ENCODE results near the gene NKX6-2. TPM values are rescaled to one million over a fixed set of nuclear protein-coding genes. Genes with fewer than 3 reads are reported as not detected.

Gene NKX6-2
- total RNA-seq, 1 experiment from 2014 or later = not detected

DNA sequence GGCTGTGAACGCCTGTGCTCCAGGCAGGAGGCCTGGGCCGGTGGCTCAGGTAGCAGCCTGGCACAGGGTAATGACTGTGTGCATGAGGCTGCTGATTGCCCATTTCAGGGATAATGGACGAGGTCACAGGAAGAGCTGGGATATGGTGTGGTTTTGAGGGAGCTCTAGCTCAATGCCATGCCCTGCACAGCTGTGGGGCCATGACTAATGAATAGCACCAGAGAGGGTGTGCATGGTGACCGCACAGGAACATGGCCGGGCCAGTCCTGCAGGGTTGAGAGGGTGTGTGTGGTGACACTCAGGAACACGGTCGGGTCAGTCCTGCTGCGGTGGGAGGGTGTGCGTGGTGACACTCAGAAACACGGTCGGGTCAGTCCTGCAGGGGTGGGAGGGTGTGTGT, 21.8 kb downstream of the NKX6-2 start:
- Histone ChIP-seq H3K27me3 (replicated peaks; ENCODE audit: control insufficient read depth, insufficient read depth, low read length) (no peaks in the 10 kb centered on the region), H3K9me3 (no peaks in the 10 kb centered on the region), H3K4me1 (no peaks in the 10 kb centered on the region), H3K4me3 (ENCODE audit: low read depth, low read length) (no peak overlapping the region), H3K36me3 (ENCODE audit: control insufficient read depth, insufficient read depth, low read length) (no peaks in the 10 kb centered on the region; the same call in 1 of the 2 replicates)
- TF ChIP-seq, protein P1, sequence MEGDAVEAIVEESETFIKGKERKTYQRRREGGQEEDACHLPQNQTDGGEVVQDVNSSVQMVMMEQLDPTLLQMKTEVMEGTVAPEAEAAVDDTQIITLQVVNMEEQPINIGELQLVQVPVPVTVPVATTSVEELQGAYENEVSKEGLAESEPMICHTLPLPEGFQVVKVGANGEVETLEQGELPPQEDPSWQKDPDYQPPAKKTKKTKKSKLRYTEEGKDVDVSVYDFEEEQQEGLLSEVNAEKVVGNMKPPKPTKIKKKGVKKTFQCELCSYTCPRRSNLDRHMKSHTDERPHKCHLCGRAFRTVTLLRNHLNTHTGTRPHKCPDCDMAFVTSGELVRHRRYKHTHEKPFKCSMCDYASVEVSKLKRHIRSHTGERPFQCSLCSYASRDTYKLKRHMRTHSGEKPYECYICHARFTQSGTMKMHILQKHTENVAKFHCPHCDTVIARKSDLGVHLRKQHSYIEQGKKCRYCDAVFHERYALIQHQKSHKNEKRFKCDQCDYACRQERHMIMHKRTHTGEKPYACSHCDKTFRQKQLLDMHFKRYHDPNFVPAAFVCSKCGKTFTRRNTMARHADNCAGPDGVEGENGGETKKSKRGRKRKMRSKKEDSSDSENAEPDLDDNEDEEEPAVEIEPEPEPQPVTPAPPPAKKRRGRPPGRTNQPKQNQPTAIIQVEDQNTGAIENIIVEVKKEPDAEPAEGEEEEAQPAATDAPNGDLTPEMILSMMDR (IDR thresholded peaks at IDR 0.05; ENCODE audit: insufficient read depth in 1 of 2, low read depth in 1 of 2, low read length in 1 of 2, severe bottlenecking in 1 of 2, unreplicated experiment in 1 of 2) = no peak
- no peak overlapping the region for H3K4me3 Mint-ChIP-seq (ENCODE audit: unreplicated experiment)
- no TSS peak for BruUV-seq (replicated peaks)
- H3K9me3 Mint-ChIP-seq (ENCODE audit: unreplicated experiment) = no peaks in the 10 kb centered on the region
- DNase-seq = no peak
- peaks cover 7% of the 10 kb centered on the region for H3K36me3 Mint-ChIP-seq (ENCODE audit: insufficient read depth, unreplicated experiment)
- intact Hi-C loops (cut with micrococcal nuclease; ENCODE audit: unreplicated experiment) = no loop called here
- H3K27ac Mint-ChIP-seq (ENCODE audit: unreplicated experiment) = no peak overlapping the region
- H3K27me3 Mint-ChIP-seq (ENCODE audit: insufficient read depth, unreplicated experiment) = no peaks in the 10 kb centered on the region
- no peaks in the 10 kb centered on the region for H3K4me1 Mint-ChIP-seq (ENCODE audit: low read depth, unreplicated experiment)
- ChIA-PET CTCF (no interaction called here), POLR2A (no interaction called here)

- Histone ChIP-seq H3K27me3 (replicated peaks; ENCODE audit: control insufficient read depth, insufficient read depth, low read length) (no peaks in the 10 kb centered on the region), H3K36me3 (ENCODE audit: control insufficient read depth, insufficient read depth, low read length) (no peaks in the 10 kb centered on the region; the same call in 1 of the 2 replicates), H3K9me3 (no peaks in the 10 kb centered on the region), H3K4me3 (ENCODE audit: low read depth, low read length) (no peak overlapping the region), H3K4me1 (no peaks in the 10 kb centered on the region)
- no TSS peak for BruUV-seq (replicated peaks)
- DNase-seq = no peak
- ChIA-PET CTCF (no interaction called here), POLR2A (no interaction called here)
- TF ChIP-seq, protein P1 (IDR thresholded peaks at IDR 0.05; ENCODE audit: insufficient read depth in 1 of 2, low read depth in 1 of 2, low read length in 1 of 2, severe bottlenecking in 1 of 2, unreplicated experiment in 1 of 2) = no peak
- H3K27ac Mint-ChIP-seq (ENCODE audit: unreplicated experiment) = no peak overlapping the region
- H3K4me1 Mint-ChIP-seq (ENCODE audit: low read depth, unreplicated experiment) = no peaks in the 10 kb centered on the region
- no peaks in the 10 kb centered on the region for H3K27me3 Mint-ChIP-seq (ENCODE audit: insufficient read depth, unreplicated experiment)
- H3K4me3 Mint-ChIP-seq (ENCODE audit: unreplicated experiment) = no peak overlapping the region
- no peaks in the 10 kb centered on the region for H3K9me3 Mint-ChIP-seq (ENCODE audit: unreplicated experiment)
- H3K36me3 Mint-ChIP-seq (ENCODE audit: insufficient read depth, unreplicated experiment) = peaks cover 7% of the 10 kb centered on the region
- intact Hi-C loops (cut with micrococcal nuclease; ENCODE audit: unreplicated experiment) = no loop called here
Observed at GRCh38 chr10:132763545-132763944, 22.4 kb downstream of the NKX6-2 start.

- Mint-ChIP-seq H3K4me1 (ENCODE audit: low read depth, unreplicated experiment) (no peaks in the 10 kb centered on the region), H3K27me3 (ENCODE audit: insufficient read depth, unreplicated experiment) (no peaks in the 10 kb centered on the region), H3K36me3 (ENCODE audit: insufficient read depth, unreplicated experiment) (peaks cover 7% of the 10 kb centered on the region), H3K4me3 (ENCODE audit: unreplicated experiment) (no peak overlapping the region), H3K9me3 (ENCODE audit: unreplicated experiment) (no peaks in the 10 kb centered on the region), H3K27ac (ENCODE audit: unreplicated experiment) (no peak overlapping the region)
- H3K27me3 ChIP-seq (replicated peaks; ENCODE audit: control insufficient read depth, insufficient read depth, low read length) = no peaks in the 10 kb centered on the region
- TF ChIP-seq, protein P1 (IDR thresholded peaks at IDR 0.05; ENCODE audit: insufficient read depth in 1 of 2, low read depth in 1 of 2, low read length in 1 of 2, severe bottlenecking in 1 of 2, unreplicated experiment in 1 of 2) = no peak
- H3K36me3 ChIP-seq (ENCODE audit: control insufficient read depth, insufficient read depth, low read length) = no peaks in the 10 kb centered on the region; the same call in 1 of the 2 replicates
- BruUV-seq (replicated peaks) = no TSS peak
- H3K9me3 ChIP-seq = no peaks in the 10 kb centered on the region
- DNase-seq = no peak
- CTCF ChIA-PET = no interaction called here
- intact Hi-C loops (cut with micrococcal nuclease; ENCODE audit: unreplicated experiment) = no loop called here
- no peak overlapping the region for H3K4me3 ChIP-seq (ENCODE audit: low read depth, low read length)
- H3K4me1 ChIP-seq = no peaks in the 10 kb centered on the region
- POLR2A ChIA-PET = no interaction called here
Observed at GRCh38 chr10:132762267-132762666, 23.7 kb downstream of the NKX6-2 start.

Data from Caco-2 (cell line).